HepG2 (cell line): ENCODE measurements around the gene IFI30. TPM values are rescaled to one million over a fixed set of nuclear protein-coding genes. Genes with fewer than 3 reads are reported as not detected.

ENCODE experiments used
- ASH2L ChIP-seq: fragments of 300-600, 200-600 bp; sonication (generic); IDR thresholded peaks from 2 replicates; pipeline ENCODE4 v1.7.0; 2017; ENCODE audit warnings: low read depth, mild to moderate bottlenecking, moderate library complexity, mixed read lengths, low read length; ENCODE audit not compliant: insufficient read length
- BRD4 ChIP-seq: sonication (generic); formaldehyde crosslinking; IDR thresholded peaks from 2 replicates; pipeline ENCODE4 v1.4.0; 2020; ENCODE audit warnings: missing genetic modification reagents
- HNF4G ChIP-seq, 2 experiments: sonication (generic) in 1 of 2; formaldehyde crosslinking in 1 of 2; IDR thresholded peaks; 2 replicates each; pipeline versions ENCODE4 v1.4.0 to v1.6.1; 2011 to 2020; ENCODE audit warnings: borderline replicate concordance in 2 of 2, low read depth in 2 of 2, mild to moderate bottlenecking in 2 of 2, low read length in 1 of 2, missing genetic modification reagents in 1 of 2, moderate library complexity in 1 of 2
- KAT8 ChIP-seq: IDR thresholded peaks from 2 replicates; pipeline ENCODE4 v1.6.1; 2016; ENCODE audit warnings: missing genetic modification reagents, missing compliant biosample characterization
- KDM5A ChIP-seq: fragments of 200-600 bp; sonication (generic); IDR thresholded peaks from 2 replicates; pipeline ENCODE4 v1.7.0; 2018; ENCODE audit warnings: antibody characterized with exemption, mild to moderate bottlenecking, low read length, borderline replicate concordance
- MEIS1 ChIP-seq: sonication (generic); formaldehyde crosslinking; IDR thresholded peaks from 2 replicates; pipeline ENCODE4 v1.9.0; 2021; ENCODE audit warnings: mild to moderate bottlenecking, missing genetic modification reagents, moderate library complexity, borderline replicate concordance
- NFE2L1 ChIP-seq: sonication (generic); formaldehyde crosslinking; IDR thresholded peaks from 2 replicates; pipeline ENCODE4 v1.4.0; 2020; ENCODE audit warnings: missing genetic modification reagents, mild to moderate bottlenecking, borderline replicate concordance
- NR2C2 ChIP-seq: sonication (generic); formaldehyde crosslinking; IDR thresholded peaks from 2 replicates; pipeline ENCODE4 v1.4.0; 2020; ENCODE audit warnings: missing genetic modification reagents, mild to moderate bottlenecking, moderate library complexity, borderline replicate concordance
- NR2F6 ChIP-seq, 2 experiments: IDR thresholded peaks; 2 replicates each; pipeline ENCODE4 v1.6.1; 2016; ENCODE audit warnings: antibody characterized with exemption in 1 of 2, mild to moderate bottlenecking in 1 of 2
- POGK ChIP-seq: sonication (generic); formaldehyde crosslinking; conservative IDR thresholded peaks from 2 replicates; pipeline ENCODE4 v1.8.0; 2022; ENCODE audit warnings: mild to moderate bottlenecking, moderate library complexity, missing genetic modification reagents
- SALL2 ChIP-seq: sonication (generic); formaldehyde crosslinking; IDR thresholded peaks from 2 replicates; pipeline ENCODE4 v1.8.1; 2023; ENCODE audit warnings: mild to moderate bottlenecking, missing genetic modification reagents, inconsistent platforms
- SRSF1 ChIP-seq: fragments of 200-400 bp; formaldehyde crosslinking; optimal IDR thresholded peaks from 2 replicates; pipeline ENCODE3; 2017; ENCODE audit warnings: mild to moderate bottlenecking, low read depth, low read length, moderate library complexity
- ZNF205 ChIP-seq: IDR thresholded peaks from 2 replicates; pipeline ENCODE4 v1.6.1; 2018; ENCODE audit warnings: missing biosample characterization, missing genetic modification reagents
- ZNF713 ChIP-seq: sonication (generic); formaldehyde crosslinking; IDR thresholded peaks from 2 replicates; pipeline ENCODE4 v1.4.0; 2020; ENCODE audit warnings: mild to moderate bottlenecking, missing genetic modification reagents
- polyA plus RNA-seq, 8 experiments: library from polyadenylated mRNA; depleted of rRNA in 3 of 8; stranded (reverse) in 7 of 8; unstranded in 1 of 8; fragments of >200 nt; fragmentation: Illumina TruSeq in 4 of 8; extraction: Trizol in 4 of 8; gene quantifications; 2 replicates each; pipeline versions ENCODE4 v1.2.1 to v1.2.3, GENCODE V29; 2011 to 2016; ENCODE audit warnings: low read depth in 4 of 8, missing spikeins in 1 of 8, mixed read lengths in 1 of 8; ENCODE audit not compliant: insufficient read depth in 1 of 8
- total RNA-seq, 5 experiments: library from RNA; depleted of rRNA; stranded (reverse); fragments of >200 nt; fragmentation: Illumina TruSeq; extraction: Trizol; gene quantifications; 2 replicates each; pipeline ENCODE4 v1.2.3, GENCODE V29; 2016; ENCODE audit warnings: low read depth in 1 of 5
- TF ChIP-seq, protein P1 (sequence below): sonication (generic); formaldehyde crosslinking; IDR thresholded peaks from 2 replicates; pipeline ENCODE4 v1.4.0; 2020; ENCODE audit warnings: mild to moderate bottlenecking, missing genetic modification reagents
- TF ChIP-seq, protein P2 (sequence below): sonication (generic); formaldehyde crosslinking; IDR thresholded peaks from 2 replicates; pipeline ENCODE4 v1.4.0; 2020; ENCODE audit warnings: missing genetic modification reagents

IFI30 gene
- total and polyA plus RNA-seq, 2 of the 13 experiments (the other 11 are each of a cell fraction or from before 2014, with no cell fraction given), result 25.0 to 79.4 TPM

- TF ChIP-seq, protein P1, sequence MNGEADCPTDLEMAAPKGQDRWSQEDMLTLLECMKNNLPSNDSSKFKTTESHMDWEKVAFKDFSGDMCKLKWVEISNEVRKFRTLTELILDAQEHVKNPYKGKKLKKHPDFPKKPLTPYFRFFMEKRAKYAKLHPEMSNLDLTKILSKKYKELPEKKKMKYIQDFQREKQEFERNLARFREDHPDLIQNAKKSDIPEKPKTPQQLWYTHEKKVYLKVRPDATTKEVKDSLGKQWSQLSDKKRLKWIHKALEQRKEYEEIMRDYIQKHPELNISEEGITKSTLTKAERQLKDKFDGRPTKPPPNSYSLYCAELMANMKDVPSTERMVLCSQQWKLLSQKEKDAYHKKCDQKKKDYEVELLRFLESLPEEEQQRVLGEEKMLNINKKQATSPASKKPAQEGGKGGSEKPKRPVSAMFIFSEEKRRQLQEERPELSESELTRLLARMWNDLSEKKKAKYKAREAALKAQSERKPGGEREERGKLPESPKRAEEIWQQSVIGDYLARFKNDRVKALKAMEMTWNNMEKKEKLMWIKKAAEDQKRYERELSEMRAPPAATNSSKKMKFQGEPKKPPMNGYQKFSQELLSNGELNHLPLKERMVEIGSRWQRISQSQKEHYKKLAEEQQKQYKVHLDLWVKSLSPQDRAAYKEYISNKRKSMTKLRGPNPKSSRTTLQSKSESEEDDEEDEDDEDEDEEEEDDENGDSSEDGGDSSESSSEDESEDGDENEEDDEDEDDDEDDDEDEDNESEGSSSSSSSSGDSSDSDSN (CRISPR knock-in tag), result peak; percentile 48; the same call in 1 of the 2 replicates
- TF ChIP-seq HNF4G (IDR thresholded peaks at IDR 0.05; ENCODE audit: borderline replicate concordance, low read depth, low read length) (no peak), HNF4G (CRISPR knock-in tag; IDR thresholded peaks at IDR 0.05; ENCODE audit: borderline replicate concordance, low read depth) (0 out of 2 replicates have a peak, but pooled peaks have one; percentile 18), KDM5A (no peak), MEIS1 (CRISPR knock-in tag) (0 out of 2 replicates have a peak, but pooled peaks have one; percentile 48), SALL2 (CRISPR knock-in tag) (no peak), NR2F6 (IDR thresholded peaks at IDR 0.05) (peak; percentile 32; the same call in 1 of the 2 replicates), NR2F6 (CRISPR knock-in tag; IDR thresholded peaks at IDR 0.05) (peak; percentile 55; the same call in 1 of the 2 replicates), NFE2L1 (CRISPR knock-in tag) (0 out of 2 replicates have a peak, but pooled peaks have one; percentile 27), POGK (CRISPR knock-in tag) (0 out of 2 replicates have a peak, but pooled peaks have one; percentile 43), SRSF1 (peak; percentile 54), NR2C2 (peak; percentile 35; the same call in 1 of the 2 replicates), BRD4 (CRISPR knock-in tag) (0 out of 2 replicates have a peak, but pooled peaks have one; percentile 22), ZNF205 (CRISPR knock-in tag) (peak; percentile 31; the same call in 1 of the 2 replicates), KAT8 (CRISPR knock-in tag) (0 out of 2 replicates have a peak, but pooled peaks have one; percentile 19), ASH2L (peak; percentile 22), ZNF713 (peak; percentile 54; the same call in 1 of the 2 replicates)
- TF ChIP-seq, protein P2, sequence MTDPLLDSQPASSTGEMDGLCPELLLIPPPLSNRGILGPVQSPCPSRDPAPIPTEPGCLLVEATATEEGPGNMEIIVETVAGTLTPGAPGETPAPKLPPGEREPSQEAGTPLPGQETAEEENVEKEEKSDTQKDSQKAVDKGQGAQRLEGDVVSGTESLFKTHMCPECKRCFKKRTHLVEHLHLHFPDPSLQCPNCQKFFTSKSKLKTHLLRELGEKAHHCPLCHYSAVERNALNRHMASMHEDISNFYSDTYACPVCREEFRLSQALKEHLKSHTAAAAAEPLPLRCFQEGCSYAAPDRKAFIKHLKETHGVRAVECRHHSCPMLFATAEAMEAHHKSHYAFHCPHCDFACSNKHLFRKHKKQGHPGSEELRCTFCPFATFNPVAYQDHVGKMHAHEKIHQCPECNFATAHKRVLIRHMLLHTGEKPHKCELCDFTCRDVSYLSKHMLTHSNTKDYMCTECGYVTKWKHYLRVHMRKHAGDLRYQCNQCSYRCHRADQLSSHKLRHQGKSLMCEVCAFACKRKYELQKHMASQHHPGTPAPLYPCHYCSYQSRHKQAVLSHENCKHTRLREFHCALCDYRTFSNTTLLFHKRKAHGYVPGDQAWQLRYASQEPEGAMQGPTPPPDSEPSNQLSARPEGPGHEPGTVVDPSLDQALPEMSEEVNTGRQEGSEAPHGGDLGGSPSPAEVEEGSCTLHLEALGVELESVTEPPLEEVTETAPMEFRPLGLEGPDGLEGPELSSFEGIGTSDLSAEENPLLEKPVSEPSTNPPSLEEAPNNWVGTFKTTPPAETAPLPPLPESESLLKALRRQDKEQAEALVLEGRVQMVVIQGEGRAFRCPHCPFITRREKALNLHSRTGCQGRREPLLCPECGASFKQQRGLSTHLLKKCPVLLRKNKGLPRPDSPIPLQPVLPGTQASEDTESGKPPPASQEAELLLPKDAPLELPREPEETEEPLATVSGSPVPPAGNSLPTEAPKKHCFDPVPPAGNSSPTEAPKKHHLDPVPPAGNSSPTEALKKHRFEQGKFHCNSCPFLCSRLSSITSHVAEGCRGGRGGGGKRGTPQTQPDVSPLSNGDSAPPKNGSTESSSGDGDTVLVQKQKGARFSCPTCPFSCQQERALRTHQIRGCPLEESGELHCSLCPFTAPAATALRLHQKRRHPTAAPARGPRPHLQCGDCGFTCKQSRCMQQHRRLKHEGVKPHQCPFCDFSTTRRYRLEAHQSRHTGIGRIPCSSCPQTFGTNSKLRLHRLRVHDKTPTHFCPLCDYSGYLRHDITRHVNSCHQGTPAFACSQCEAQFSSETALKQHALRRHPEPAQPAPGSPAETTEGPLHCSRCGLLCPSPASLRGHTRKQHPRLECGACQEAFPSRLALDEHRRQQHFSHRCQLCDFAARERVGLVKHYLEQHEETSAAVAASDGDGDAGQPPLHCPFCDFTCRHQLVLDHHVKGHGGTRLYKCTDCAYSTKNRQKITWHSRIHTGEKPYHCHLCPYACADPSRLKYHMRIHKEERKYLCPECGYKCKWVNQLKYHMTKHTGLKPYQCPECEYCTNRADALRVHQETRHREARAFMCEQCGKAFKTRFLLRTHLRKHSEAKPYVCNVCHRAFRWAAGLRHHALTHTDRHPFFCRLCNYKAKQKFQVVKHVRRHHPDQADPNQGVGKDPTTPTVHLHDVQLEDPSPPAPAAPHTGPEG, result no peak
These were observed 52.3 kb downstream of the IFI30 start, which contains the start of gene PDE4C (continued) for GRCh38 chr19:18225702-18226468.
